Measurements from ENCODE around the gene ROCK2.

DNA sequence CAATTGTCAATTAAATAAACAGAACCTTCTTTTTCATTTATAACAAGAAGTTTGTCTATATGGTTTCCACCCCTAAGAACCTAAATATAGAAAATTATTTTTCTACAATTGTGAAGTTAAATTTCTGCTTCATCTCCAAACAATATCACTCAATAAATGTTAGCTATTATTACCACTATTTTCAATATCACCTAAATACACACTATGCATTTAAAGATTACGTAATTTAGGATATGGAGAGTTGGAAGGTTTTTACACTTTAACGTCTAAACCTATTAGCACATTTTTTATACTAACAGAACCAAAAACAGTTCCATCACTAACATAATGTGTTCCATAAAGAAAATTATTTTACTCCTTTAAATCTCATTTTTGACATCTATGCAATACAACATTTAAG lies 48.0 kb downstream of the ROCK2 start:
- TF ChIP-seq, protein P1, sequence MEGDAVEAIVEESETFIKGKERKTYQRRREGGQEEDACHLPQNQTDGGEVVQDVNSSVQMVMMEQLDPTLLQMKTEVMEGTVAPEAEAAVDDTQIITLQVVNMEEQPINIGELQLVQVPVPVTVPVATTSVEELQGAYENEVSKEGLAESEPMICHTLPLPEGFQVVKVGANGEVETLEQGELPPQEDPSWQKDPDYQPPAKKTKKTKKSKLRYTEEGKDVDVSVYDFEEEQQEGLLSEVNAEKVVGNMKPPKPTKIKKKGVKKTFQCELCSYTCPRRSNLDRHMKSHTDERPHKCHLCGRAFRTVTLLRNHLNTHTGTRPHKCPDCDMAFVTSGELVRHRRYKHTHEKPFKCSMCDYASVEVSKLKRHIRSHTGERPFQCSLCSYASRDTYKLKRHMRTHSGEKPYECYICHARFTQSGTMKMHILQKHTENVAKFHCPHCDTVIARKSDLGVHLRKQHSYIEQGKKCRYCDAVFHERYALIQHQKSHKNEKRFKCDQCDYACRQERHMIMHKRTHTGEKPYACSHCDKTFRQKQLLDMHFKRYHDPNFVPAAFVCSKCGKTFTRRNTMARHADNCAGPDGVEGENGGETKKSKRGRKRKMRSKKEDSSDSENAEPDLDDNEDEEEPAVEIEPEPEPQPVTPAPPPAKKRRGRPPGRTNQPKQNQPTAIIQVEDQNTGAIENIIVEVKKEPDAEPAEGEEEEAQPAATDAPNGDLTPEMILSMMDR (conservative IDR thresholded peaks at IDR 0.05 in 1 of 2, IDR thresholded peaks at IDR 0.05 in 1 of 2; ENCODE audit: low read depth in 1 of 2, low read length in 2 of 2), result no peak
- no peak for TF ChIP-seq EZH2 (IDR thresholded peaks at IDR 0.05; ENCODE audit: low read length, missing control alignments)
